Astrocyte (in vitro differentiated cells and primary cell): ENCODE results near the gene ACOT11. TPM values are rescaled to one million over a fixed set of nuclear protein-coding genes. Genes with fewer than 3 reads are reported as not detected.
A peak's percentile ranks its signal among the peaks of the same experiment; 100 is the strongest.

Experiments
- DNase-seq: peaks from one replicate; pipeline ENCODE4 v3.0.0-alpha.2; 2010; ENCODE audit warnings: low read depth
- FAIRE-seq: peaks from 2 replicates; lab custom pipeline; 2011; peaks lifted over from hg19 to GRCh38; lab: Jason Lieb, UNC
- H2AFZ ChIP-seq: 2 replicates; pipeline ENCODE4 v1.6.0; 2012; ENCODE audit warnings: low read depth, low read length, inconsistent platforms
- H3K27ac ChIP-seq: 2 replicates; pipeline ENCODE4 v1.5.1; 2011; ENCODE audit warnings: low read depth, low read length, inconsistent platforms
- H3K27me3 ChIP-seq: 2 replicates; pipeline ENCODE4 v1.6.0; 2011; ENCODE audit warnings: low read length, inconsistent platforms; ENCODE audit not compliant: insufficient read depth
- H3K36me3 ChIP-seq: 2 replicates; pipeline ENCODE4 v1.5.1; 2011; ENCODE audit warnings: low read length, inconsistent platforms; ENCODE audit not compliant: insufficient read depth
- H3K4me1 ChIP-seq: 2 replicates; pipeline ENCODE4 v1.5.1; 2011; ENCODE audit warnings: low read length, inconsistent platforms; ENCODE audit not compliant: insufficient read depth
- H3K4me2 ChIP-seq: 2 replicates; pipeline ENCODE4 v1.6.0; 2012; ENCODE audit warnings: low read length, inconsistent platforms
- H3K4me3 ChIP-seq: 2 replicates; pipeline ENCODE4 v1.5.1; 2011; ENCODE audit warnings: low read depth, mild to moderate bottlenecking, low read length, inconsistent platforms; ENCODE audit not compliant: insufficient read depth
- H3K79me2 ChIP-seq: 2 replicates; pipeline ENCODE4 v1.6.0; 2012; ENCODE audit warnings: mild to moderate bottlenecking, low read length, inconsistent platforms; ENCODE audit not compliant: insufficient read depth
- H3K9ac ChIP-seq: 2 replicates; pipeline ENCODE4 v1.6.0; 2012; ENCODE audit warnings: mild to moderate bottlenecking, low read length, inconsistent platforms
- H3K9me3 ChIP-seq: 2 replicates; pipeline ENCODE4 v1.5.1; 2012; ENCODE audit warnings: low read depth, mild to moderate bottlenecking, low read length, inconsistent platforms; ENCODE audit not compliant: insufficient read depth
- H4K20me1 ChIP-seq: 2 replicates; pipeline ENCODE4 v1.6.0; 2012; ENCODE audit warnings: low read length, inconsistent platforms; ENCODE audit not compliant: insufficient read depth
- H3K27ac Mint-ChIP-seq: one replicate; pipeline ENCODE4 v1.8.0; 2021; ENCODE audit warnings: mild to moderate bottlenecking, mixed read lengths; ENCODE audit not compliant: unreplicated experiment
- H3K27me3 Mint-ChIP-seq: one replicate; pipeline ENCODE4 v1.8.0; 2021; ENCODE audit warnings: low read depth, mixed read lengths; ENCODE audit not compliant: unreplicated experiment
- H3K36me3 Mint-ChIP-seq: one replicate; pipeline ENCODE4 v1.8.0; 2021; ENCODE audit warnings: low read depth, mixed read lengths; ENCODE audit not compliant: unreplicated experiment
- H3K4me1 Mint-ChIP-seq: one replicate; pipeline ENCODE4 v1.8.0; 2021; ENCODE audit warnings: low read depth, mixed read lengths; ENCODE audit not compliant: unreplicated experiment
- H3K4me3 Mint-ChIP-seq: one replicate; pipeline ENCODE4 v1.8.0; 2021; ENCODE audit warnings: mild to moderate bottlenecking, moderate library complexity, mixed read lengths; ENCODE audit not compliant: unreplicated experiment
- H3K9me3 Mint-ChIP-seq: one replicate; pipeline ENCODE4 v1.8.0; 2021; ENCODE audit warnings: mild to moderate bottlenecking, mixed read lengths; ENCODE audit not compliant: unreplicated experiment
- CTCF ChIP-seq: IDR thresholded peaks from 2 replicates; pipeline ENCODE4 v1.5.1; 2011; ENCODE audit warnings: low read depth, mild to moderate bottlenecking, inconsistent platforms, low read length, moderate library complexity; ENCODE audit not compliant: insufficient read depth
- EZH2 ChIP-seq: IDR thresholded peaks from 2 replicates; pipeline ENCODE4 v1.6.1; 2012; ENCODE audit warnings: mild to moderate bottlenecking, low read length, inconsistent platforms; ENCODE audit not compliant: insufficient read depth
- total RNA-seq: library from RNA; stranded (reverse); gene quantifications from 2 replicates; pipeline ENCODE4 v1.2.1, GENCODE V29; 2021

ACOT11 gene
- total RNA-seq, 1 donor from 2014 or later = 1.5 TPM

DNA sequence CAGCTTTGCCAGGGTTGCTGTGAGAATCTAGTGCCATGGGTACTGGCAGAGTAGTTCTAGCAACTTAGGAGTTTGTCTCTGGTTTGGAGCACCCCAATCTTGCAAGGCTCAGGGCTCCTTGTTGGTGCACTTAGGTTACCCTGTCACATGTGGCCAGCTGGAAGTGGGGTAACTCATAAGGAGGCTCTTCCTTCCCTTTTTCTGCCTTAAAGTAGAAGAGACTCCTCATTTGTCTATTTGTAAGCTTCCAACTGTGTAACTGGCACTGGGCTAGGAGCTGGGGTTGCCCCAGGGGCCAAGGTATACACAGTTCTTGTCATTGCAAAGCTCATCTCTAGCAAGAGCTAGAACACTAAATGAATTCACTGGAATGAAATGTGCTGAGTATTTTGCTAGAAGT is 104.1 kb downstream of the ACOT11 start:
- Histone ChIP-seq H3K9ac (no peak overlapping the region), H3K9me3 (no peaks in the 10 kb centered on the region), H3K4me2 (no peak overlapping the region), H2AFZ (no peak overlapping the region), H3K27ac (no peak overlapping the region), H4K20me1 (no peaks in the 10 kb centered on the region), H3K36me3 (no peaks in the 10 kb centered on the region), H3K4me1 (no peaks in the 10 kb centered on the region), H3K27me3 (peaks cover 10% of the 10 kb centered on the region), H3K4me3 (no peak overlapping the region), H3K79me2 (no peaks in the 10 kb centered on the region)
- no peak for DNase-seq
- no peak overlapping the region for H3K4me3 Mint-ChIP-seq
- H3K4me1 Mint-ChIP-seq = peaks cover 8% of the 10 kb centered on the region
- H3K36me3 Mint-ChIP-seq = no peaks in the 10 kb centered on the region
- H3K27ac Mint-ChIP-seq = peak overlapping the region; percentile 44
- TF ChIP-seq CTCF (no peak), EZH2 (no peak)
- H3K9me3 Mint-ChIP-seq = no peaks in the 10 kb centered on the region
- H3K27me3 Mint-ChIP-seq = peaks cover 31% of the 10 kb centered on the region
- no peak for FAIRE-seq

GRCh38 chr1:54653036-54653435 is 105.0 kb downstream of the ACOT11 start:
- H3K4me1 Mint-ChIP-seq = peaks cover 8% of the 10 kb centered on the region
- DNase-seq = no peak
- no peaks in the 10 kb centered on the region for H3K9me3 ChIP-seq
- H3K4me2 ChIP-seq = no peak overlapping the region
- no peak overlapping the region for H2AFZ ChIP-seq
- H3K27ac ChIP-seq = no peak overlapping the region
- TF ChIP-seq CTCF = no peak
- no peak for TF ChIP-seq EZH2
- no peaks in the 10 kb centered on the region for H3K79me2 ChIP-seq
- H3K4me3 Mint-ChIP-seq = no peak overlapping the region
- peaks cover 31% of the 10 kb centered on the region for H3K27me3 Mint-ChIP-seq
- H3K36me3 ChIP-seq = no peaks in the 10 kb centered on the region
- no peaks in the 10 kb centered on the region for H3K4me1 ChIP-seq
- no peak overlapping the region for H3K4me3 ChIP-seq
- FAIRE-seq = no peak
- no peaks in the 10 kb centered on the region for H3K36me3 Mint-ChIP-seq
- no peaks in the 10 kb centered on the region for H4K20me1 ChIP-seq
- H3K27me3 ChIP-seq = peaks cover 10% of the 10 kb centered on the region
- peaks cover 5% of the 10 kb centered on the region for H3K9me3 Mint-ChIP-seq
- H3K27ac Mint-ChIP-seq = no peak overlapping the region
- H3K9ac ChIP-seq = no peak overlapping the region

- H3K36me3 ChIP-seq = no peaks in the 10 kb centered on the region
Observed at GRCh38 chr1:54658164-54658913, 110.3 kb downstream of the ACOT11 start.

More at GRCh38 chr1:54658164-54658913, 110.3 kb downstream of the ACOT11 start:
- no peak overlapping the region for H3K4me3 ChIP-seq
- Mint-ChIP-seq H3K4me1 (no peaks in the 10 kb centered on the region), H3K36me3 (no peaks in the 10 kb centered on the region), H3K27me3 (no peaks in the 10 kb centered on the region), H3K27ac (no peak overlapping the region), H3K4me3 (no peak overlapping the region), H3K9me3 (peaks cover 13% of the 10 kb centered on the region)
- FAIRE-seq (no peak), DNase-seq (no peak)
- H3K27me3 ChIP-seq = no peaks in the 10 kb centered on the region
- no peak overlapping the region for H3K4me2 ChIP-seq
- no peak overlapping the region for H3K9ac ChIP-seq
- no peaks in the 10 kb centered on the region for H4K20me1 ChIP-seq
- no peaks in the 10 kb centered on the region for H3K4me1 ChIP-seq
- H2AFZ ChIP-seq = no peak overlapping the region
- H3K79me2 ChIP-seq = no peaks in the 10 kb centered on the region
- peaks cover 4% of the 10 kb centered on the region for H3K9me3 ChIP-seq
- TF ChIP-seq EZH2 (no peak), CTCF (no peak)
- no peak overlapping the region for H3K27ac ChIP-seq
